IMR-90 (cell line): ENCODE measurements around the gene CROCC2. TPM values are rescaled to one million over a fixed set of nuclear protein-coding genes. Genes with fewer than 3 reads are reported as not detected.

ENCODE experiments used
- ATAC-seq: fragments of 200-7000 bp; cut with Tn5 transposase; 2 replicates; pipeline ENCODE4 v1.9.1; 2020; ENCODE audit warnings: low read depth, mild to moderate bottlenecking, moderate library complexity
- BruUV-seq: library from RNA; stranded (reverse); fragments of 400-500 nt; replicated peaks from 2 replicates; lab custom pipeline; 2021; lab: Mats Ljungman, UMichigan
- CTCF ChIA-PET: fragments of 300-600 bp; formaldehyde crosslinking; extraction: SDS; loops from one replicate; lab custom pipeline; 2021; ENCODE audit warnings: antibody characterized with exemption; lab: Yijun Ruan, JAX
- POLR2A ChIA-PET: fragments of 300-600 bp; sonication (Branson Sonifier 250); formaldehyde crosslinking; loops from one replicate; lab custom pipeline; 2022; ENCODE audit warnings: antibody characterized with exemption; ENCODE audit not compliant: unreplicated experiment; lab: Charles Lee
- DNase-seq: peaks from one replicate; pipeline ENCODE4 v3.0.0; 2013
- H2AFZ ChIP-seq: replicated peaks from 2 replicates; pipeline ENCODE3; 2013; ENCODE audit warnings: low read length, mild to moderate bottlenecking; ENCODE audit not compliant: poor library complexity
- H2AK5ac ChIP-seq: 2 replicates; pipeline ENCODE4 v1.6.1; 2013; ENCODE audit warnings: low read depth, low read length, inconsistent platforms
- H2AK9ac ChIP-seq: replicated peaks from 2 replicates; pipeline ENCODE3; 2013; ENCODE audit warnings: mild to moderate bottlenecking, low read depth, low read length, moderate library complexity; ENCODE audit not compliant: poor library complexity
- H2BK120ac ChIP-seq: 2 replicates; pipeline ENCODE4 v1.6.1; 2013; ENCODE audit warnings: low read depth, low read length, inconsistent platforms
- H2BK15ac ChIP-seq: 3 replicates; pipeline ENCODE4 v1.6.1; 2013; ENCODE audit warnings: low read depth, low read length, inconsistent platforms
- H2BK20ac ChIP-seq: 2 replicates; pipeline ENCODE4 v1.6.1; 2013; ENCODE audit warnings: low read depth, mild to moderate bottlenecking, inconsistent platforms, low read length, moderate library complexity
- H2BK5ac ChIP-seq: 2 replicates; pipeline ENCODE4 v1.6.1; 2013; ENCODE audit warnings: mild to moderate bottlenecking, low read depth, low read length, inconsistent platforms; ENCODE audit not compliant: poor library complexity, severe bottlenecking
- H3K14ac ChIP-seq: replicated peaks from 2 replicates; pipeline ENCODE4 v1.6.1; 2013; ENCODE audit warnings: low read depth, low read length, inconsistent platforms
- H3K18ac ChIP-seq: 2 replicates; pipeline ENCODE4 v1.6.1; 2013; ENCODE audit warnings: low read depth, low read length, control low read depth
- H3K23ac ChIP-seq: 2 replicates; pipeline ENCODE4 v1.6.1; 2013; ENCODE audit warnings: low read depth, low read length, inconsistent platforms
- H3K27ac ChIP-seq: 2 replicates; pipeline ENCODE4 v1.5.1; 2013; ENCODE audit warnings: mild to moderate bottlenecking, control low read depth, low read length; ENCODE audit not compliant: insufficient read depth
- H3K27me3 ChIP-seq: 2 replicates; pipeline ENCODE4 v1.6.1; 2013; ENCODE audit warnings: low read length; ENCODE audit not compliant: control insufficient read depth, insufficient read depth
- H3K36me3 ChIP-seq: 2 replicates; pipeline ENCODE4 v1.6.1; 2013; ENCODE audit warnings: low read length, mixed read lengths; ENCODE audit not compliant: control insufficient read depth, insufficient read depth
- H3K4ac ChIP-seq: 2 replicates; pipeline ENCODE4 v1.6.1; 2013; ENCODE audit warnings: low read depth, low read length, inconsistent platforms
- H3K4me1 ChIP-seq: 2 replicates; pipeline ENCODE4 v1.6.1; 2013; ENCODE audit warnings: low read length, mixed read lengths; ENCODE audit not compliant: control insufficient read depth, insufficient read depth
- H3K4me2 ChIP-seq: 2 replicates; pipeline ENCODE4 v1.6.1; 2013; ENCODE audit warnings: low read depth, mild to moderate bottlenecking, control low read depth, low read length, moderate library complexity
- H3K4me3 ChIP-seq: 2 replicates; pipeline ENCODE4 v1.5.1; 2013; ENCODE audit warnings: low read depth, mild to moderate bottlenecking, control low read depth, low read length, moderate library complexity; ENCODE audit not compliant: insufficient read depth
- H3K56ac ChIP-seq: 2 replicates; pipeline ENCODE4 v1.6.1; 2013; ENCODE audit warnings: low read length, inconsistent platforms; ENCODE audit not compliant: insufficient read depth; ENCODE audit errors: extremely low read depth
- H3K79me1 ChIP-seq, 2 experiments: 2 replicates each; pipeline ENCODE4 v1.6.1; 2013; ENCODE audit warnings: low read length in 2 of 2, inconsistent platforms in 1 of 2, low read depth in 1 of 2
- H3K9ac ChIP-seq: 2 replicates; pipeline ENCODE4 v1.6.1; 2013; ENCODE audit warnings: low read depth, low read length, control low read depth
- H3K9me1 ChIP-seq: 2 replicates; pipeline ENCODE4 v1.6.1; 2013; ENCODE audit warnings: low read length, inconsistent platforms; ENCODE audit not compliant: insufficient read depth
- H3K9me3 ChIP-seq: 2 replicates; pipeline ENCODE4 v1.6.1; 2013; ENCODE audit warnings: low read length; ENCODE audit not compliant: control insufficient read depth, insufficient read depth
- H4K20me1 ChIP-seq: 2 replicates; pipeline ENCODE4 v1.6.1; 2013; ENCODE audit warnings: low read length, inconsistent platforms; ENCODE audit not compliant: insufficient read depth
- H4K5ac ChIP-seq: 2 replicates; pipeline ENCODE4 v1.6.1; 2013; ENCODE audit warnings: mild to moderate bottlenecking, low read depth, low read length, control low read depth
- H4K8ac ChIP-seq, 2 experiments: 2 replicates each; pipeline ENCODE4 v1.6.1; 2013; ENCODE audit warnings: low read depth in 2 of 2, low read length in 2 of 2, control low read depth in 1 of 2, inconsistent platforms in 1 of 2
- H4K91ac ChIP-seq: 2 replicates; pipeline ENCODE4 v1.6.1; 2013; ENCODE audit warnings: low read depth, low read length, inconsistent platforms; ENCODE audit not compliant: insufficient read depth
- BHLHE40 ChIP-seq: fragments of 150-350 bp; IDR thresholded peaks from 2 replicates; pipeline ENCODE4 v1.6.1; 2016; ENCODE audit warnings: mild to moderate bottlenecking, low read depth, low read length
- CEBPB ChIP-seq: IDR thresholded peaks from 2 replicates; pipeline ENCODE4 v1.6.1; 2012; ENCODE audit warnings: low read depth, low read length, improper control_type of control experiment
- CHD1 ChIP-seq: IDR thresholded peaks from 2 replicates; pipeline ENCODE4 v1.6.1; 2012; ENCODE audit warnings: low read depth, low read length, improper control_type of control experiment
- FOS ChIP-seq: fragments of 150-350 bp; IDR thresholded peaks from 2 replicates; pipeline ENCODE4 v1.6.1; 2016; ENCODE audit warnings: low read depth, low read length
- MAFK ChIP-seq: IDR thresholded peaks from 2 replicates; pipeline ENCODE4 v1.6.1; 2012; ENCODE audit warnings: low read depth, low read length, improper control_type of control experiment
- MAZ ChIP-seq: IDR thresholded peaks from 2 replicates; pipeline ENCODE4 v1.6.1; 2012; ENCODE audit warnings: low read depth, mild to moderate bottlenecking, low read length, improper control_type of control experiment, moderate library complexity, borderline replicate concordance
- MXI1 ChIP-seq: IDR thresholded peaks from 2 replicates; pipeline ENCODE4 v1.6.1; 2012; ENCODE audit warnings: low read depth, mild to moderate bottlenecking, low read length, moderate library complexity, borderline replicate concordance
- NFE2L2 ChIP-seq: fragments of 150-350 bp; IDR thresholded peaks from 2 replicates; pipeline ENCODE4 v1.6.1; 2016; ENCODE audit warnings: low read depth, mild to moderate bottlenecking, low read length
- RAD21 ChIP-seq: IDR thresholded peaks from 2 replicates; pipeline ENCODE4 v1.6.1; 2012; ENCODE audit warnings: low read length, improper control_type of control experiment
- RFX5 ChIP-seq: IDR thresholded peaks from 2 replicates; pipeline ENCODE4 v1.8.0; 2012; ENCODE audit warnings: low read depth, mild to moderate bottlenecking, low read length, moderate library complexity
- WGBS, 2 experiments: methylation state at CpG; one replicate each; pipeline versions ENCODE4 v1.1.5 to v1.1.7; 2013; ENCODE audit warnings: missing lambda C conversion rate in 2 of 2; ENCODE audit not compliant: insufficient read length in 1 of 2; ENCODE audit errors: extremely low coverage in 2 of 2; 5-methylcytosine and 5-hydroxymethylcytosine counted together
- dilution Hi-C: fragments of 300-500 bp; cut with HindIII; formaldehyde crosslinking; loops from one replicate; pipeline ENCODE4 v1.14.3; 2018; ENCODE audit warnings: low sequenced_read_pairs; ENCODE audit not compliant: unreplicated experiment
- in situ Hi-C: fragments of 300-500 bp; cut with MboI; formaldehyde crosslinking; loops from 3 replicates; pipeline ENCODE4 v1.14.3; 2019; ENCODE audit warnings: low sequenced_read_pairs, inconsistent platforms, mixed read lengths
- intact Hi-C: fragments of 100-400 bp; cut with micrococcal nuclease; formaldehyde crosslinking; loops from 2 replicates; pipeline ENCODE4 v1.10.0; 2022
- polyA plus RNA-seq, 3 experiments: library from polyadenylated mRNA; depleted of rRNA; stranded (reverse); fragments of >200 nt; gene quantifications; 2 replicates each; pipeline ENCODE4 v1.2.3, GENCODE V29; 2012; ENCODE audit warnings: low replicate concordance in 1 of 3
- total RNA-seq: library from RNA; depleted of rRNA; stranded (reverse); fragments of >200 nt; gene quantifications from 2 replicates; pipeline ENCODE4 v1.2.3, GENCODE V29; 2012
- TF ChIP-seq, protein P1 (sequence below): fragments of 150-350 bp; IDR thresholded peaks from 2 replicates; pipeline ENCODE4 v1.6.1; 2016; ENCODE audit warnings: low read depth, mild to moderate bottlenecking, low read length, moderate library complexity, borderline replicate concordance
- TF ChIP-seq, protein P2 (sequence below): fragments of 150-350 bp; IDR thresholded peaks from 2 replicates; pipeline ENCODE4 v1.6.1; 2017; ENCODE audit warnings: mild to moderate bottlenecking, antibody characterized with exemption, low read length, low read depth
- TF ChIP-seq, protein P3 (sequence below): conservative IDR thresholded peaks from 2 replicates; pipeline ENCODE4 v1.5.1; 2012; ENCODE audit warnings: mild to moderate bottlenecking, low read depth, low read length, improper control_type of control experiment

CROCC2 gene
- total and polyA plus RNA-seq, 2 of the 4 experiments (the other 2 are of a cell fraction), result not detected

DNA sequence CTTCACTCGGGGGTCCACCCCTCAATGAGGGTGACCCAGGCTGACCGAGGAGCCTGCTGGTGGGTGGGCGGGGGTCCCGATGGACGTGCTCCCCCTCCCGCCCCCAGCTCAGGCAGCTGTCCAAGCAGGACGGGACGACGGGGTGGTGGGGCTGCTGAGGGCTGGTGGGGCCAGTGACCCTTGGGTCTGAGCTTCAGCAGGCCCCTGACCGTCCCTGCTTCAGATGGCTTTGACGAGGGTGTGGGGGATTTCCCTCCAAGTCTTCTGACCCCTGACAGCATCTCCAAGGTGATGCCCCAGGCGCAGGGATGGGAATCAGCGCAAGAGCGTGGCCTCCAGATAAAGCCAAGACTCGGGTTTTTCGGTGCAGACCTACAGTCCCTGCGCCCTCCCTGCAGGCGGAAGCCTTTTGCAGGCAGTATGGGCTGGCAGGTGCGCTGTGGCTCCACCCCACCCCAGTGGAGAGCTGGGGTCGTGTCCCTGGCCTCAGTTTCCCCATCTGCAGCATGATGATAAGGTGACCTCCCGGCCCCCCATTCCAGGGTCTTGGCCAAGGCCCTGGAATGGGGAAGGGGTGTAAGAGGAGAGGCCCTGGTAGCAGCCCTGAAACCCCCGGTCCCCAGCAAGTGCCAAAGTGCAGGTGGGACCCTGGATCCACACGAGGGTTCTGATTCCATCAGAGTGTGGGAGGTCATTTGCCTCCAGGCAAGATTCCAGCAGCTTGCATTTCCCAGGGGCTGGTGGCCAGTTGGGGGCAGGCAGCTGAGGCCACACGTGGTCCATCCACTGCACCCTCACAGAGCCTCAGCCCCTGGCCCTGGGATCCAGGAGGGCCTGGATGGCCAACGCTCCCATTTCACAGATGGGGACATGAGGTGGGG lies 8.7 kb downstream of the CROCC2 start:
- Histone ChIP-seq H3K23ac (no peak overlapping the region), H3K4me1 (peaks cover 38% of the 10 kb centered on the region), H2BK15ac (peak overlapping the region; percentile 26; the same call in 2 of the 3 replicates), H3K18ac (no peak overlapping the region), H3K9ac (no peak overlapping the region), H3K27me3 (no peaks in the 10 kb centered on the region), H2BK5ac (no peak overlapping the region), H3K9me3 (no peaks in the 10 kb centered on the region), H3K79me1 (no peaks in the 10 kb centered on the region), H3K56ac (no peak overlapping the region), H4K5ac (no peak overlapping the region), H3K4me2 (no peak overlapping the region), H4K91ac (peak overlapping the region; percentile 48), H2AK5ac (peak overlapping the region; percentile 69), H2BK120ac (peak overlapping the region; percentile 46), H3K14ac (no peak overlapping the region), H2AFZ (peak overlapping the region; percentile 22), H3K4me3 (no peak overlapping the region), H3K36me3 (no peaks in the 10 kb centered on the region), H4K20me1 (no peaks in the 10 kb centered on the region), H3K4ac (peak overlapping the region; percentile 47), H3K9me1 (peaks cover 3% of the 10 kb centered on the region; the same call in 1 of the 2 replicates), H2BK20ac (peak overlapping the region; percentile 42; the same call in 1 of the 2 replicates), H3K27ac (no peak overlapping the region), H4K8ac (peak overlapping the region in 1 of 2 experiments; percentile 91; a peak in 1 of 4 replicates), H2AK9ac (peak overlapping the region; percentile 81)
- DNase-seq, result no peak
- POLR2A ChIA-PET, result interaction anchor here (0.6 kb wide), 1 partner anchor 315 kb away, joined by 3 read pairs; no protein-coding TSS in a partner anchor
- WGBS, 2 experiments, result 91% methylated on average over 6 of the region's 25 CpGs; no CpG with 5 or more reads in 1 of the 2 experiments
- BruUV-seq, result no TSS peak
- dilution Hi-C loops, result no loop called here
- in situ Hi-C loops, result loop anchor here (5.0 kb wide), 1 partner anchor 72 kb away; no protein-coding TSS in a partner anchor
- ATAC-seq, result no peak
- intact Hi-C loops, result loop anchor here (1.0 to 5.0 kb wide), 6 partner anchors 84 to 302 kb away; partner anchors contain the start of genes MTERF4, PPP1R7 and SNED1
- CTCF ChIA-PET, result interaction anchor here (0.6 kb wide), 1 partner anchor 85 kb away, joined by 3 read pairs; no protein-coding TSS in a partner anchor
- TF ChIP-seq MAZ, result no peak
- TF ChIP-seq CHD1, result no peak
- no peak for TF ChIP-seq RAD21
- TF ChIP-seq, protein P1, sequence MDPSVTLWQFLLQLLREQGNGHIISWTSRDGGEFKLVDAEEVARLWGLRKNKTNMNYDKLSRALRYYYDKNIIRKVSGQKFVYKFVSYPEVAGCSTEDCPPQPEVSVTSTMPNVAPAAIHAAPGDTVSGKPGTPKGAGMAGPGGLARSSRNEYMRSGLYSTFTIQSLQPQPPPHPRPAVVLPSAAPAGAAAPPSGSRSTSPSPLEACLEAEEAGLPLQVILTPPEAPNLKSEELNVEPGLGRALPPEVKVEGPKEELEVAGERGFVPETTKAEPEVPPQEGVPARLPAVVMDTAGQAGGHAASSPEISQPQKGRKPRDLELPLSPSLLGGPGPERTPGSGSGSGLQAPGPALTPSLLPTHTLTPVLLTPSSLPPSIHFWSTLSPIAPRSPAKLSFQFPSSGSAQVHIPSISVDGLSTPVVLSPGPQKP, result no peak
- TF ChIP-seq CEBPB, result no peak
- TF ChIP-seq, protein P2, sequence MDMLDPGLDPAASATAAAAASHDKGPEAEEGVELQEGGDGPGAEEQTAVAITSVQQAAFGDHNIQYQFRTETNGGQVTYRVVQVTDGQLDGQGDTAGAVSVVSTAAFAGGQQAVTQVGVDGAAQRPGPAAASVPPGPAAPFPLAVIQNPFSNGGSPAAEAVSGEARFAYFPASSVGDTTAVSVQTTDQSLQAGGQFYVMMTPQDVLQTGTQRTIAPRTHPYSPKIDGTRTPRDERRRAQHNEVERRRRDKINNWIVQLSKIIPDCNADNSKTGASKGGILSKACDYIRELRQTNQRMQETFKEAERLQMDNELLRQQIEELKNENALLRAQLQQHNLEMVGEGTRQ, result no peak
- TF ChIP-seq NFE2L2, result no peak
- TF ChIP-seq MAFK, result no peak
- no peak for TF ChIP-seq FOS
- TF ChIP-seq BHLHE40, result no peak
- TF ChIP-seq, protein P3, sequence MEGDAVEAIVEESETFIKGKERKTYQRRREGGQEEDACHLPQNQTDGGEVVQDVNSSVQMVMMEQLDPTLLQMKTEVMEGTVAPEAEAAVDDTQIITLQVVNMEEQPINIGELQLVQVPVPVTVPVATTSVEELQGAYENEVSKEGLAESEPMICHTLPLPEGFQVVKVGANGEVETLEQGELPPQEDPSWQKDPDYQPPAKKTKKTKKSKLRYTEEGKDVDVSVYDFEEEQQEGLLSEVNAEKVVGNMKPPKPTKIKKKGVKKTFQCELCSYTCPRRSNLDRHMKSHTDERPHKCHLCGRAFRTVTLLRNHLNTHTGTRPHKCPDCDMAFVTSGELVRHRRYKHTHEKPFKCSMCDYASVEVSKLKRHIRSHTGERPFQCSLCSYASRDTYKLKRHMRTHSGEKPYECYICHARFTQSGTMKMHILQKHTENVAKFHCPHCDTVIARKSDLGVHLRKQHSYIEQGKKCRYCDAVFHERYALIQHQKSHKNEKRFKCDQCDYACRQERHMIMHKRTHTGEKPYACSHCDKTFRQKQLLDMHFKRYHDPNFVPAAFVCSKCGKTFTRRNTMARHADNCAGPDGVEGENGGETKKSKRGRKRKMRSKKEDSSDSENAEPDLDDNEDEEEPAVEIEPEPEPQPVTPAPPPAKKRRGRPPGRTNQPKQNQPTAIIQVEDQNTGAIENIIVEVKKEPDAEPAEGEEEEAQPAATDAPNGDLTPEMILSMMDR, result no peak
- no peak for TF ChIP-seq MXI1
- TF ChIP-seq RFX5, result no peak
